OCI-LY1 (cell line): ENCODE results near the gene PSORS1C1.

Source experiments
- CTCF ChIP-seq: fragments of 200-600 bp; sonication (generic), shearing (Covaris generic); IDR thresholded peaks from 2 replicates; pipeline ENCODE4 v1.5.1; 2017; ENCODE audit warnings: mild to moderate bottlenecking, antibody characterized with exemption, low read length, moderate library complexity, mixed read lengths
- EZH2 ChIP-seq: fragments of 200-600 bp; sonication (generic), shearing (Covaris generic); IDR thresholded peaks from 2 replicates; pipeline ENCODE4 v1.8.0; 2017; ENCODE audit warnings: borderline replicate concordance, mixed run types, mild to moderate bottlenecking, antibody characterized with exemption, low read length, moderate library complexity, mixed read lengths

DNA sequence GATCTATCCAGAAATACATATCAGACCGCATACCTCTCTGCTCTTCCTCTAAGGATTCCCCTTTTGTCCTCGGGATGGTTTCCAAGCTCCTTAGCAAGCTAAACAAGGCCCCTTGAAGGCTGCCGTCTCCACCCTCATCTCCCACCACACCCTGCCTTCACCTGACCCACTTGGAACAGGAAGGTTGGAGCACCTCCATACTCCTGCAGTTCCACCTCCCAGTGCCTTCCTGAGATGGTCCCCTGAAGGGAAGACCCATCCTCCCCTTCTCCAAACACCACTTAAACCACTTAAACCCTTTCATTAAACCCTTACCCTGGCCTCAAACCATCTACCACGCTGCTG lies 64.4 kb downstream of the PSORS1C1 start:
- TF ChIP-seq CTCF, result no peak
- TF ChIP-seq EZH2, result no peak
